Glutamatergic neuron (in vitro differentiated cells): ENCODE results near the gene PCDH9. TPM values are rescaled to one million over a fixed set of nuclear protein-coding genes. Genes with fewer than 3 reads are reported as not detected.
"Not testable (repeated sequence)": the region's sequence is repeated elsewhere in the genome, so short reads cannot be mapped to it uniquely, and the experiment has no call there.

Experiments
- DNase-seq: peaks from one replicate; pipeline ENCODE4 v3.0.0; 2022
- H3K27ac Mint-ChIP-seq: one replicate; pipeline ENCODE4 v1.8.0; 2020; ENCODE audit warnings: mild to moderate bottlenecking, mixed read lengths, inconsistent platforms; ENCODE audit not compliant: unreplicated experiment
- H3K27me3 Mint-ChIP-seq: one replicate; pipeline ENCODE4 v1.8.0; 2020; ENCODE audit warnings: mild to moderate bottlenecking, moderate library complexity, mixed read lengths, inconsistent platforms; ENCODE audit not compliant: unreplicated experiment
- H3K36me3 Mint-ChIP-seq: one replicate; pipeline ENCODE4 v1.8.0; 2020; ENCODE audit warnings: mild to moderate bottlenecking, mixed read lengths, inconsistent platforms; ENCODE audit not compliant: unreplicated experiment
- H3K4me1 Mint-ChIP-seq: one replicate; pipeline ENCODE4 v1.8.0; 2020; ENCODE audit warnings: mild to moderate bottlenecking, low read depth, mixed read lengths, inconsistent platforms; ENCODE audit not compliant: unreplicated experiment
- H3K4me3 Mint-ChIP-seq: one replicate; pipeline ENCODE4 v1.8.0; 2020; ENCODE audit warnings: mild to moderate bottlenecking, mixed read lengths, inconsistent platforms; ENCODE audit not compliant: unreplicated experiment
- H3K9me3 Mint-ChIP-seq: one replicate; pipeline ENCODE4 v1.8.0; 2020; ENCODE audit warnings: mild to moderate bottlenecking, moderate library complexity, mixed read lengths, inconsistent platforms; ENCODE audit not compliant: unreplicated experiment
- total RNA-seq: library from RNA; stranded (reverse); fragmentation: NEBNext Ultra II Directional; extraction: Animal tissue kit (Norgen Biotek cat#: 25700); gene quantifications from one replicate; pipeline ENCODE4 v1.2.1, GENCODE V29; 2021; ENCODE audit not compliant: unreplicated experiment
- TF ChIP-seq, protein P1 (sequence below): fragments of 200-600 bp; sonication (generic); IDR thresholded peaks from one replicate; pipeline ENCODE4 v1.5.0; 2021; ENCODE audit not compliant: partially characterized antibody, unreplicated experiment

PCDH9 gene
- total RNA-seq, 1 donor from 2014 or later: 43.3 TPM

DNA sequence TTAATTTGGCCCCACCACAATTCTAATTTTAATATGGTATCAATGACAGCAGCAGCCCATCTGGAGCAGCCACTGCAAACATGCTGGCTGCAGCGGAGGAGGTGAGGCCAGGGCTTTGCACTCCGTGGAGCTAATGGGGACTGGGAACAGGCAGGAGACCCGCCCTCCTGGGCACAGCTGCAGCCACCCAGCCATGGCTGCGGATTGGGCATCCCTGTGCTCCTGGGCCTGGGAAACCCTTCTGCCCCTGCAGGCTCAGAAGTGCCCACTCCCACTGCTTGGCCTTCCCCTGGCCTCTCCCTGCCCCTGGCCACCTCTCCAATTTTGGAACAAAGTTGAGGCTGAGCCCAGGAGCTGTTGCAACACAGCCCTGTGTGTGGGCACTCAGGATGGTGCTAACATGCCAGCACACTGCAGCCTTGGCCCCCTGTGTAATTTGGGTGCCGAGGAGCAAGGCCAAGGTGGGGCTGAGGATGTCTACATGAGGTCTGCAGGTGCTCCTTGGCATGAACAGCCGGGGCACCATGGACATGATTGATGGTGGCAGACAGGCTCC lies 123.6 kb downstream of the PCDH9 start:
- DNase-seq: no peak
- TF ChIP-seq, protein P1, sequence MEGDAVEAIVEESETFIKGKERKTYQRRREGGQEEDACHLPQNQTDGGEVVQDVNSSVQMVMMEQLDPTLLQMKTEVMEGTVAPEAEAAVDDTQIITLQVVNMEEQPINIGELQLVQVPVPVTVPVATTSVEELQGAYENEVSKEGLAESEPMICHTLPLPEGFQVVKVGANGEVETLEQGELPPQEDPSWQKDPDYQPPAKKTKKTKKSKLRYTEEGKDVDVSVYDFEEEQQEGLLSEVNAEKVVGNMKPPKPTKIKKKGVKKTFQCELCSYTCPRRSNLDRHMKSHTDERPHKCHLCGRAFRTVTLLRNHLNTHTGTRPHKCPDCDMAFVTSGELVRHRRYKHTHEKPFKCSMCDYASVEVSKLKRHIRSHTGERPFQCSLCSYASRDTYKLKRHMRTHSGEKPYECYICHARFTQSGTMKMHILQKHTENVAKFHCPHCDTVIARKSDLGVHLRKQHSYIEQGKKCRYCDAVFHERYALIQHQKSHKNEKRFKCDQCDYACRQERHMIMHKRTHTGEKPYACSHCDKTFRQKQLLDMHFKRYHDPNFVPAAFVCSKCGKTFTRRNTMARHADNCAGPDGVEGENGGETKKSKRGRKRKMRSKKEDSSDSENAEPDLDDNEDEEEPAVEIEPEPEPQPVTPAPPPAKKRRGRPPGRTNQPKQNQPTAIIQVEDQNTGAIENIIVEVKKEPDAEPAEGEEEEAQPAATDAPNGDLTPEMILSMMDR: no peak
- Mint-ChIP-seq H3K9me3 (no peaks in the 10 kb centered on the region), H3K4me1 (no peaks in the 10 kb centered on the region), H3K27me3 (peaks cover 2% of the 10 kb centered on the region), H3K36me3 (peaks cover 5% of the 10 kb centered on the region), H3K27ac (no peak overlapping the region), H3K4me3 (no peak overlapping the region)

DNA sequence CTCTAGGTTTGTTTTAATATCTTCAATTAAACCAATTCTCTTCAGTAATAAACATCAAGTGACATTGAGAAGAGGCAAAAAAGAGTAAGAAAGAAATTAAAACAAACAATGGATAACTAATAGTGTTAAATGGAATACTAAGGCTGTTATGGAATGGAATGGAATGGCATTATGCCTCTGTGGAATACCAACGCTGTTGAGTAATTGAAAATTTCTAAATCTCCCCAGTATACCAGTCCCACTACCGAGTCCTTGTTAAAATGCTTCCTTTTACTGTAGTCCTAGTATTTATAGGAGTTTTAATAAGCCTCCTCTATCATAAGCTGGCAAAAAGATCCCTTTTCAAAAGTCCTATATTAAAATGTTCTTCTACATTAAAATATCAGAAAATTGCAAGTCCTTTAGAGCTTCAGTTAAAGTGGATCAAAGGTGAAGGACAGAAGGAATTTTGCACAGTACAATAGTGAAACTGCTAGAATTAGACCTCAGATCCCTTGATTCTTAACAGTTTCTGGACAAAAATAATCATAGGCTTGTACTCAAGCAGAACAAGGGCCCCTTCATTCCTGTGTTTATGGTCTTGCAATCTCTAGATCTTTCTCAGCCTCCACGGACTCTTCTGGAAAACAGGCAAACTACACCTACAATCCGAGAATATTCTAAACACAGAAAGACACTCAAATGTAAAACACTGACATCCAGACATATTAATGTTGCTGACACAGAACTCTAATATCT lies 128.2 kb downstream of the PCDH9 start:
- no peaks in the 10 kb centered on the region for H3K4me1 Mint-ChIP-seq
- no peak for DNase-seq
- H3K27me3 Mint-ChIP-seq: peaks cover 2% of the 10 kb centered on the region
- H3K27ac Mint-ChIP-seq: no peak overlapping the region
- TF ChIP-seq, protein P1: no peak
- no peak overlapping the region for H3K4me3 Mint-ChIP-seq
- peaks cover 5% of the 10 kb centered on the region for H3K36me3 Mint-ChIP-seq
- H3K9me3 Mint-ChIP-seq: no peaks in the 10 kb centered on the region

DNA sequence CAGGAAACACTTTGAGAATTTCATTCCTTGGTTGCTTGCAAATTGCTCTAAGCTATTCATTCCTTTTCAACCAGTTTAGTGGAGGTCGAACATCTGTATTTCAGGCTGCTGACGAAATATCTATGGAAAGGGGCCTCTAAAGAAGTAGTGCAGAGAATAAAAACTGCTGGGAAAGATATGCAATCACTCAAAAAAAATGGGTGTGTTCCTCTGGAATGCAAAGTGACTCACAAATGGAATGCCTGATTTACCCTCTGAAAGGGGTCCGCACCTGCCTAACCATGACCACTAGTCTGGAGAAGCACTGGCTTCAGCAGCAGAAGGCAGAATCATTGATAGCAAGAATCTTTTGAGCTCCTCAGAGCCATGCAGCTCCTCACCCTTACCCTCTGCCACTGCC lies 129.4 kb downstream of the PCDH9 start:
- no peaks in the 10 kb centered on the region for H3K4me1 Mint-ChIP-seq
- no peaks in the 10 kb centered on the region for H3K36me3 Mint-ChIP-seq
- TF ChIP-seq, protein P1: no peak
- no peaks in the 10 kb centered on the region for H3K9me3 Mint-ChIP-seq
- no peak overlapping the region for H3K27ac Mint-ChIP-seq
- H3K4me3 Mint-ChIP-seq: no peak overlapping the region
- H3K27me3 Mint-ChIP-seq: no peaks in the 10 kb centered on the region
- no peak for DNase-seq

DNA sequence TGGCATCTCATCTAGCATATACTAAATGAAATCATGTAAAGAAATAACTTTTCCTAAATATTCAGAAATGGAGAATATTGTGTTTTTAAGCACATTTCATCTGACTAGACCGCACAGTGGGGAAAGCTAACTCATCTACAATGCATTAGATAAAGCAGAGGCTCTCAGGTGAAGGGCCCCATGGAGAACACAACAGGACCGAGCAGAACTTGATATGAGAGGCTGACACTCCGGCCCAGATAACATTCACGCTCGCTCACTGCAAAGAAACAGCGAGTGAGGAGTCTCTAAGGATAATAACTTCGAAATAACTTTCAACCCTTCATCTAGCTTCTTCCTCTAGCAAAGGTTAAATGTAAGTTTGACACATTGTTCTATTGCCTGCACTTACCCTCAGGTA lies 130.6 kb downstream of the PCDH9 start:
- no peak overlapping the region for H3K27ac Mint-ChIP-seq
- H3K27me3 Mint-ChIP-seq: no peaks in the 10 kb centered on the region
- TF ChIP-seq, protein P1: no peak
- no peaks in the 10 kb centered on the region for H3K9me3 Mint-ChIP-seq
- no peak overlapping the region for H3K4me3 Mint-ChIP-seq
- no peaks in the 10 kb centered on the region for H3K36me3 Mint-ChIP-seq
- DNase-seq: no peak
- H3K4me1 Mint-ChIP-seq: no peaks in the 10 kb centered on the region

DNA sequence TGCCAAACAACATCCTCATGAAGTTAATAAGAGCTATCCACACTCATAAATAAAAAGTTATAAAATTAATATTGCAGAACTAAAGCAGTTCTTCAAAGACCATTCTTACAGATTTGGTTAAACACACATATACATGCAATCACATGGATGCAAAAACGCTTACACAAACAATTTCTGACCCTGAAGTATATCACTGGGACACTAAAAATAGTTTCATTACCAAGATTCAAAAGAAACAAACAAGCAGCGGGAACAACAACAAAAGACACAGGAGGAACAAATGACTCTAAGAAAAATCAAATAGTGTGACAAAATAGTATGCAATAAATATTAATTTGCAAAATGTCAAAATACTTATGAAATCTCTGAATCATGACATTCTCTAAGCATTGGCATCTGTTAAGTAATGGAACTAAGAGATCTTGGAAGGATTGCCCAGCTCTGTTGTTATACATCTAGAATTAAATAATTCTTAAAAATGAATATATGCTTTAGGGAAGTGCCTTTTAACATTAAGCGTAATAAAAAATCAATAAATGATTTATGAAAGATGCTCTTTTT lies 132.2 kb downstream of the PCDH9 start:
- Mint-ChIP-seq H3K9me3 (no peaks in the 10 kb centered on the region), H3K27me3 (no peaks in the 10 kb centered on the region), H3K36me3 (no peaks in the 10 kb centered on the region), H3K27ac (no peak overlapping the region), H3K4me3 (no peak overlapping the region), H3K4me1 (no peaks in the 10 kb centered on the region)
- TF ChIP-seq, protein P1: no peak
- DNase-seq: no peak

DNA sequence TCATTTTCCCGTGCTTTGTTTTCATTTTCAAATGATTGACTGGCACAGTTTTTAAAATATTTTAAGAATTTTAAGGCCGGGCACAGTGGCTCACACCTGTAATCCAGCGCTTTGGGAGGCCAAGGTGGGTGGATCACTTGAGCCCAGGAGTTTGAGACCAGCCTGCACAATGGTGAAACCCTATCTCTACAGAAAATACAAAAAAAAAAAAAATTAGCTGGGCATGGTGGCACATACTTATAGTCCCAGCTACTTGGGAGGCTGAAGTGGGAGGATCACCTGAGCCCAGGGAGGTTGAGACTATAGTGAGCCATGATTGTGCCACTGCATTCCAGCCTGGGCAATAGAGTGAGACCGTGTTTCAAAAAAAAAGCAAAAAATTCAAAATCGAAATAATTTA lies 133.2 kb downstream of the PCDH9 start:
- H3K4me1 Mint-ChIP-seq, H3K4me3 Mint-ChIP-seq, H3K27ac Mint-ChIP-seq, H3K27me3 Mint-ChIP-seq, H3K36me3 Mint-ChIP-seq, DNase-seq, H3K9me3 Mint-ChIP-seq: not testable (repeated sequence)
